DOHH2 (cell line): ENCODE results near the gene COL5A1.

Source experiments
- H3F3A ChIP-seq: fragments of 200-600 bp; sonication (generic), shearing (Covaris generic); 2 replicates; pipeline ENCODE4 v1.6.0; 2016; ENCODE audit warnings: antibody characterized with exemption, mild to moderate bottlenecking; ENCODE audit not compliant: control insufficient read depth, insufficient read depth
- H3K27ac ChIP-seq: fragments of 200-600 bp; sonication (generic); 2 replicates; pipeline ENCODE4 v1.5.1; 2014; ENCODE audit warnings: low read depth, mild to moderate bottlenecking, low read length, moderate library complexity
- H3K27me3 ChIP-seq: fragments of 200-600 bp; sonication (generic); 2 replicates; pipeline ENCODE4 v1.6.1; 2014; ENCODE audit warnings: mild to moderate bottlenecking, low read length, mixed read lengths; ENCODE audit not compliant: control insufficient read depth
- H3K36me3 ChIP-seq: fragments of 200-600 bp; sonication (generic); 2 replicates; pipeline ENCODE4 v1.6.1; 2014; ENCODE audit warnings: mild to moderate bottlenecking, low read length, moderate library complexity, mixed read lengths; ENCODE audit not compliant: control insufficient read depth
- H3K4me1 ChIP-seq: fragments of 200-600 bp; sonication (generic); 2 replicates; pipeline ENCODE4 v1.6.1; 2014; ENCODE audit warnings: mild to moderate bottlenecking, low read length, mixed read lengths; ENCODE audit not compliant: control insufficient read depth
- H3K4me2 ChIP-seq: fragments of 200-600 bp; sonication (generic); 2 replicates; pipeline ENCODE4 v1.6.0; 2014; ENCODE audit warnings: mild to moderate bottlenecking, low read length, moderate library complexity
- H3K4me3 ChIP-seq: fragments of 200-600 bp; sonication (generic); 2 replicates; pipeline ENCODE4 v1.5.1; 2014; ENCODE audit warnings: mild to moderate bottlenecking, low read length, mixed read lengths
- H3K79me2 ChIP-seq: fragments of 200-600 bp; sonication (generic); 2 replicates; pipeline ENCODE4 v1.6.1; 2014; ENCODE audit warnings: mild to moderate bottlenecking, low read length, mixed read lengths; ENCODE audit not compliant: control insufficient read depth
- H3K9me2 ChIP-seq: fragments of 200-600 bp; sonication (generic); replicated peaks from 2 replicates; pipeline ENCODE4 v1.6.1; 2014; ENCODE audit warnings: mild to moderate bottlenecking, low read length, mixed read lengths; ENCODE audit not compliant: control insufficient read depth
- H3K9me3 ChIP-seq: fragments of 200-600 bp; sonication (generic); 2 replicates; pipeline ENCODE4 v1.6.1; 2014; ENCODE audit warnings: antibody characterized with exemption, low read length, mixed read lengths; ENCODE audit not compliant: control insufficient read depth, insufficient read depth
- H4K20me1 ChIP-seq: fragments of 200-600 bp; sonication (generic); 2 replicates; pipeline ENCODE4 v1.6.0; 2014; ENCODE audit warnings: low read depth, mild to moderate bottlenecking, antibody characterized with exemption, low read length, moderate library complexity; ENCODE audit not compliant: control insufficient read depth, insufficient read depth
- EZH2phosphoT487 ChIP-seq: fragments of 200-600 bp; sonication (generic); IDR thresholded peaks from 2 replicates; pipeline ENCODE4 v1.6.1; 2017; ENCODE audit warnings: borderline replicate concordance, mild to moderate bottlenecking, antibody characterized with exemption, low read length, moderate library complexity, mixed read lengths
- TF ChIP-seq, protein P1 (sequence below): fragments of 200-600 bp; sonication (generic); IDR thresholded peaks from one replicate; pipeline ENCODE4 v1.5.1; 2014; ENCODE audit warnings: antibody characterized with exemption, mild to moderate bottlenecking, low read depth, low read length; ENCODE audit not compliant: poor library complexity, severe bottlenecking

COL5A1 gene

DNA sequence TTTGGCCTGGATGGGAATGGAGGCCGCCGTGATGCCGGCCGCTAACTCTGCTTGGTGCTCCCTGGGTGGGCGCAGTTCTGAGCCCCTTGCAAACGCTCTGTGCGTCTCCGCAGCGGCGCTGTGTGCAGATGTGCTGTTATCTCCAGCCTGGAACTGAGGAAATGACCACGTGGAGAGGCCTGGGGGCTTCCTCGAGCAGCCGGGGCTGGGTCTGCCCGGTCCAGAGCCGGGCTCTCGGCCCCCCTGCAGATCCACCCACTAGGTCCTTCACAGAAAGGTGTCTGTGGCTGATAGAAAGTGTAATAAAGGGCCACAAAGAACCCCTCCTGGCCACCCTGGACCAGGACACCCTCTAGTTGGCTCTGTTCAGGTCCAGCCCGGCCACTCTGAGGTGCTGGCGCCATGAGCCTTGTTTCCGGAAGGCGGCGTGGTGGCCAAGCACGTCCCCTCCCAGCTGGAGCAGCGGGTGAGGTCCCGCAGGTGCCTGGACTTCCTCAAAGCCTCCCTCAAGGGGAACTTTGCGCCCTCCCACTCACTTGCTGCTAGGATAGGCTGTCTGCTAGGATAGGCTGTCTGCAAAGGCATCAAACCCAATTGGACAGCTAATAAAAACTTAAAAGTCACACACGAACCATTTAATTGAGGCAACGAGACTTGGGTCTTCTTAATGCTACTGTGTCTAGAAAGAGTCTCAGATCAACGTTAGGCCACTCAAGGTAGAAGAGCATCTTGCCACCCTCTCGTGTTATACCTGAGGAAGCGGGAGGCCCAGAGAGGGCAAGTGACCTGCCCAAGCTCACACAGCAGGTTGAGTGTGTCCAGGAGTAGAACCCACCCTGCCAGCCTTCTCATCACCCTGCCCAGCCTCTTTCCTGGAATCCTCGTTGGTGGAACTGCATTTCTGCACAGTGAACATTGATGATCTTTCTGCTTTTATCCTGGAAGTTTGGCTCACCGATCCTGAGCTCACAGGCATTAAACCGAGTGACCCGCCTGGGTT lies 129.7 kb downstream of the COL5A1 start:
- Histone ChIP-seq H3K27me3 (no peaks in the 10 kb centered on the region), H3K4me3 (no peak overlapping the region), H3K4me1 (peaks cover 8% of the 10 kb centered on the region), H3K36me3 (no peaks in the 10 kb centered on the region), H4K20me1 (no peaks in the 10 kb centered on the region), H3K79me2 (no peaks in the 10 kb centered on the region), H3K9me2 (no peaks in the 10 kb centered on the region), H3K9me3 (no peaks in the 10 kb centered on the region), H3F3A (no peaks in the 10 kb centered on the region), H3K27ac (no peak overlapping the region), H3K4me2 (no peak overlapping the region)
- no peak for TF ChIP-seq EZH2phosphoT487
- TF ChIP-seq, protein P1, sequence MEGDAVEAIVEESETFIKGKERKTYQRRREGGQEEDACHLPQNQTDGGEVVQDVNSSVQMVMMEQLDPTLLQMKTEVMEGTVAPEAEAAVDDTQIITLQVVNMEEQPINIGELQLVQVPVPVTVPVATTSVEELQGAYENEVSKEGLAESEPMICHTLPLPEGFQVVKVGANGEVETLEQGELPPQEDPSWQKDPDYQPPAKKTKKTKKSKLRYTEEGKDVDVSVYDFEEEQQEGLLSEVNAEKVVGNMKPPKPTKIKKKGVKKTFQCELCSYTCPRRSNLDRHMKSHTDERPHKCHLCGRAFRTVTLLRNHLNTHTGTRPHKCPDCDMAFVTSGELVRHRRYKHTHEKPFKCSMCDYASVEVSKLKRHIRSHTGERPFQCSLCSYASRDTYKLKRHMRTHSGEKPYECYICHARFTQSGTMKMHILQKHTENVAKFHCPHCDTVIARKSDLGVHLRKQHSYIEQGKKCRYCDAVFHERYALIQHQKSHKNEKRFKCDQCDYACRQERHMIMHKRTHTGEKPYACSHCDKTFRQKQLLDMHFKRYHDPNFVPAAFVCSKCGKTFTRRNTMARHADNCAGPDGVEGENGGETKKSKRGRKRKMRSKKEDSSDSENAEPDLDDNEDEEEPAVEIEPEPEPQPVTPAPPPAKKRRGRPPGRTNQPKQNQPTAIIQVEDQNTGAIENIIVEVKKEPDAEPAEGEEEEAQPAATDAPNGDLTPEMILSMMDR, result no peak

DNA sequence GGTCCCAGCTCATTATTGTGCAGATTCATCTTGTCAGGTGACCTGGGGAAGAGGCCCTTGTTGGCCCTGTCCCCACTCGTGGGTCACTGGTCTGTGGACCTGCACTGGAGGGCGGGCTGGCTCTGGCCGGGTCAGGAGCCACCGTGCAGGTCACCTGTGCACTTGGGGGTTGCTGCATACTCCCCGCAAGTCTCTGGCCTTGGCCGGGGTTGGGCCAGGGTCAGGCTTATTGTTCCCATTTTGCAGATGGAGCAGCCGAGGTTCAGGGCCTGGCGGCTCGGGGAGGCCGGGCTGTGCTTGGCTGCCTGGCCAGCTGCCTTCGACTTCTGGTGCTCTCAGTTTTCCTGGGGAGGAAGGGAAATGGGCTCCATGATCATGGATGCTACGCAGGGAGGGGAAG lies 130.7 kb downstream of the COL5A1 start:
- Histone ChIP-seq H3K79me2 (no peaks in the 10 kb centered on the region), H3K36me3 (no peaks in the 10 kb centered on the region), H3K9me2 (no peaks in the 10 kb centered on the region), H4K20me1 (no peaks in the 10 kb centered on the region), H3K27ac (no peak overlapping the region), H3K9me3 (no peaks in the 10 kb centered on the region), H3K4me3 (no peak overlapping the region), H3K4me1 (no peaks in the 10 kb centered on the region), H3F3A (no peaks in the 10 kb centered on the region), H3K27me3 (no peaks in the 10 kb centered on the region), H3K4me2 (no peak overlapping the region)
- TF ChIP-seq, protein P1, result no peak
- TF ChIP-seq EZH2phosphoT487, result no peak

DNA sequence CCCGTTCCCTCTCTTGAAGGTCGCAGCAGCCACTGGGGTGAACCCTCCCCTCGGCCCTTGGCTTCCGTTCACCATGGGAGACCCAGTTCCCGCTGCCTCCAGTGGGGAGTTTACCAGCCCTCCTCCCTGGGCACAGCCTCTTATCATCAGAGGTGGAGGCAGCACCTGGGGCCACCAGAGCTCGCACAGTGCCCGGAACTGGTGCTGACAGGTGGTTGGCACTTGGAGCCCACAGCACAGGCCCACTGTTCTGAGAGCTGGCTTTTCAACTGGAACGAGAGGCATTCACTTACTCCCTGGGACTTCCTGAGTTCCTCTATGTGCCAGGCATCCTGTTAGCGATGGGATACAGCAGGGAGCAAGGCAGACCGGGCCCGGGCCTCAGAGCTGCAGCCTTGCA lies 132.2 kb downstream of the COL5A1 start:
- no peaks in the 10 kb centered on the region for H3K27me3 ChIP-seq
- no peaks in the 10 kb centered on the region for H3F3A ChIP-seq
- no peak overlapping the region for H3K4me3 ChIP-seq
- H3K4me2 ChIP-seq, result no peak overlapping the region
- no peaks in the 10 kb centered on the region for H3K9me3 ChIP-seq
- no peaks in the 10 kb centered on the region for H4K20me1 ChIP-seq
- TF ChIP-seq EZH2phosphoT487, result no peak
- TF ChIP-seq, protein P1, result no peak
- H3K27ac ChIP-seq, result no peak overlapping the region
- H3K4me1 ChIP-seq, result no peaks in the 10 kb centered on the region
- H3K79me2 ChIP-seq, result no peaks in the 10 kb centered on the region
- H3K36me3 ChIP-seq, result no peaks in the 10 kb centered on the region
- no peaks in the 10 kb centered on the region for H3K9me2 ChIP-seq
